ENCODE measurements around the gene DYDC2.

- no peak for TF ChIP-seq CTCF (IDR thresholded peaks at IDR 0.05)
- no peak for TF ChIP-seq POLR2A (IDR thresholded peaks at IDR 0.05)
- no peak for TF ChIP-seq EP300 (IDR thresholded peaks at IDR 0.05)
- TF ChIP-seq POLR2AphosphoS5 (IDR thresholded peaks at IDR 0.05), result no peak
Measured at GRCh38 chr10:80390740-80391139, 34.2 kb downstream of the DYDC2 start.
